PFSK-1 (cell line): Measurements from ENCODE around the gene TMSB10.

Experiments used
- POLR2AphosphoS5 ChIP-seq: IDR thresholded peaks from 2 replicates; pipeline ENCODE4 v1.6.1; 2012; ENCODE audit warnings: low read depth, mild to moderate bottlenecking, control low read depth, low read length, moderate library complexity
- REST ChIP-seq, 2 experiments: IDR thresholded peaks; 2 replicates each; pipeline versions ENCODE4 v1.6.1 to v1.8.0; 2011 to 2012; ENCODE audit warnings: low read depth in 2 of 2, low read length in 2 of 2, control low read depth in 1 of 2, inconsistent platforms in 1 of 2, mild to moderate bottlenecking in 1 of 2, moderate library complexity in 1 of 2; ENCODE audit not compliant: insufficient read depth in 1 of 2
- TAF1 ChIP-seq: IDR thresholded peaks from 2 replicates; pipeline ENCODE4 v1.6.1; 2012; ENCODE audit warnings: low read length, control low read depth, borderline replicate concordance; ENCODE audit not compliant: insufficient read depth

GRCh38 chr2:84889332-84889731 is 16.1 kb upstream of the TMSB10 start:
- TF ChIP-seq POLR2AphosphoS5 (no peak), TAF1 (no peak), REST (IDR thresholded peaks at IDR 0.05; ENCODE audit: insufficient read depth in 1 of 2, low read depth in 2 of 2, low read length in 2 of 2) (no peak)
